ENCODE results near the gene POLR3GL. TPM values are rescaled to one million over a fixed set of nuclear protein-coding genes. Genes with fewer than 3 reads are reported as not detected.

Gene POLR3GL
- total RNA-seq, 1 experiment from 2014 or later: 9.9 TPM

DNA sequence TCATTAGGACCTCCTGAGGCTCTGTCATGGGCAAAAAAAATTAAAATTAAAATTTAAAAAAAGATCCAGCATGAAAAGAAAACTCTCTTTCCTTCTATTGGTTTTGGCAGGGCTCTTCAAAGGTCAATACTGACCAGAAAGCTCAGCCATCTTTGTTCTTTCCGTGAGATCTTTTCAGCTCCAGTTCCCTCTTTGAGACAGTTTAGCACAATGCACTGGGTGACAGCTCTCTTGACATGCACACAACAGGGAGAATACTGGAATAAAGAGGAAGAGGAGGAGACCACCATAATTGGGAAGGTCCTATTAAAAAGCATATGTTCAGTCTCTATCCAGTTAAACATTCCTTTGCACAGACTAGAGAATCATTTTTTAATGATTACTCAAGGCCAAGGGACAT, 13.0 kb upstream of the POLR3GL start:
- no peaks in the 10 kb centered on the region for H3K9me3 Mint-ChIP-seq (ENCODE audit: low read depth, unreplicated experiment)
- no peaks in the 10 kb centered on the region for H3K36me3 Mint-ChIP-seq (ENCODE audit: insufficient read depth, unreplicated experiment)
- intact Hi-C loops (cut with micrococcal nuclease; ENCODE audit: unreplicated experiment): no loop called here
- TF ChIP-seq, protein P1, sequence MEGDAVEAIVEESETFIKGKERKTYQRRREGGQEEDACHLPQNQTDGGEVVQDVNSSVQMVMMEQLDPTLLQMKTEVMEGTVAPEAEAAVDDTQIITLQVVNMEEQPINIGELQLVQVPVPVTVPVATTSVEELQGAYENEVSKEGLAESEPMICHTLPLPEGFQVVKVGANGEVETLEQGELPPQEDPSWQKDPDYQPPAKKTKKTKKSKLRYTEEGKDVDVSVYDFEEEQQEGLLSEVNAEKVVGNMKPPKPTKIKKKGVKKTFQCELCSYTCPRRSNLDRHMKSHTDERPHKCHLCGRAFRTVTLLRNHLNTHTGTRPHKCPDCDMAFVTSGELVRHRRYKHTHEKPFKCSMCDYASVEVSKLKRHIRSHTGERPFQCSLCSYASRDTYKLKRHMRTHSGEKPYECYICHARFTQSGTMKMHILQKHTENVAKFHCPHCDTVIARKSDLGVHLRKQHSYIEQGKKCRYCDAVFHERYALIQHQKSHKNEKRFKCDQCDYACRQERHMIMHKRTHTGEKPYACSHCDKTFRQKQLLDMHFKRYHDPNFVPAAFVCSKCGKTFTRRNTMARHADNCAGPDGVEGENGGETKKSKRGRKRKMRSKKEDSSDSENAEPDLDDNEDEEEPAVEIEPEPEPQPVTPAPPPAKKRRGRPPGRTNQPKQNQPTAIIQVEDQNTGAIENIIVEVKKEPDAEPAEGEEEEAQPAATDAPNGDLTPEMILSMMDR (IDR thresholded peaks at IDR 0.05; ENCODE audit: unreplicated experiment): no peak
- no peak overlapping the region for H3K27ac Mint-ChIP-seq (ENCODE audit: unreplicated experiment)
- CTCF ChIA-PET: no interaction called here
- H3K4me3 Mint-ChIP-seq (ENCODE audit: low read depth, unreplicated experiment): no peak overlapping the region
- no peak for DNase-seq
- H3K27me3 Mint-ChIP-seq (ENCODE audit: unreplicated experiment): peaks cover 23% of the 10 kb centered on the region
- BruUV-seq (replicated peaks): no TSS peak
- no peaks in the 10 kb centered on the region for H3K4me1 Mint-ChIP-seq (ENCODE audit: low read depth, unreplicated experiment)

DNA sequence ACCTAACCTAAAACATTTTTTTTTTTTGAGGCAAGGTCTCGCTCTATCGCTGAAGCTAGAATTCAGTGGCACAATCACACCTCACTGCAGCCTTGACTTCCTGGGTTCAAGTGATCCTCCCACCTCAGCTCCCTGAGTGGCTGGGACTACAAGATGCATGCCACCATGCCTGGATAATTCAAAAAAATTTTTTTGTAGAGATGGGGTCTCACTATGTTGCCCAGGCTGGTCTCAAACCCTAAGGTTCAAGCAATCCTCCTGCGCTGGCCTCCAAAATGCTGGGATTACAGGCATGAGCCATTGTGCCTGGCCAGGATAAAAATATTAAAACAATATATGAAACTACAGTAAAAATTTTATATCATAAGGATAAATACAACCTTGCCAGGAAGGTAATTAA, 11.6 kb upstream of the POLR3GL start:
- H3K36me3 Mint-ChIP-seq (ENCODE audit: insufficient read depth, unreplicated experiment): peaks cover 10% of the 10 kb centered on the region
- no peak overlapping the region for H3K4me3 Mint-ChIP-seq (ENCODE audit: low read depth, unreplicated experiment)
- H3K9me3 Mint-ChIP-seq (ENCODE audit: low read depth, unreplicated experiment): no peaks in the 10 kb centered on the region
- no peak for DNase-seq
- CTCF ChIA-PET: no interaction called here
- BruUV-seq (replicated peaks): no TSS peak
- intact Hi-C loops (cut with micrococcal nuclease; ENCODE audit: unreplicated experiment): no loop called here
- peaks cover 37% of the 10 kb centered on the region for H3K27me3 Mint-ChIP-seq (ENCODE audit: unreplicated experiment)
- TF ChIP-seq, protein P1 (IDR thresholded peaks at IDR 0.05; ENCODE audit: unreplicated experiment): no peak
- no peak overlapping the region for H3K27ac Mint-ChIP-seq (ENCODE audit: unreplicated experiment)
- H3K4me1 Mint-ChIP-seq (ENCODE audit: low read depth, unreplicated experiment): peaks cover 12% of the 10 kb centered on the region

DNA sequence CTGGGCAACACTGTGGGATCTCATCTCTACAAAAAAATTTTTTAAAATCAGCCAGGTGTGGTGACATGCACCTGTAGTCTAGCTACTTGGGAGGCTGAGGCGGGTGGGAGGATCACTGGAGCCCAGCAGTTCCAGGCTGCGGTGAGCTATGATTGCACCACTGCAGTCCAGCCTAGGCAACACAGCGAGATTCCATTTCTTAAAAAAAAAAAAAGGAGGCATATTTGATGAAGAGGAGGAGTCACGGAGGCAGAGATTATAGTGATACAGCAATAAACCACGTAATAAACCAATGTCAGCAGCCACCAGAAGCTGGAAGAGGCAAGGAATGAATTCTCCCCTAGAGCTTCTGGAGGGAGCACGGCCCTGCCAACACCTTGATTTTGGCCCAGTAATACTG, 10.6 kb upstream of the POLR3GL start:
- Mint-ChIP-seq H3K27ac (ENCODE audit: unreplicated experiment) (no peak overlapping the region), H3K36me3 (ENCODE audit: insufficient read depth, unreplicated experiment) (peaks cover 14% of the 10 kb centered on the region), H3K27me3 (ENCODE audit: unreplicated experiment) (peaks cover 45% of the 10 kb centered on the region), H3K4me3 (ENCODE audit: low read depth, unreplicated experiment) (no peak overlapping the region), H3K4me1 (ENCODE audit: low read depth, unreplicated experiment) (peaks cover 19% of the 10 kb centered on the region), H3K9me3 (ENCODE audit: low read depth, unreplicated experiment) (no peaks in the 10 kb centered on the region)
- intact Hi-C loops (cut with micrococcal nuclease; ENCODE audit: unreplicated experiment): no loop called here
- TF ChIP-seq, protein P1 (IDR thresholded peaks at IDR 0.05; ENCODE audit: unreplicated experiment): no peak
- DNase-seq: no peak
- CTCF ChIA-PET: interaction anchor here (0.6 kb wide), 1 partner anchor 254 kb away, joined by 3 read pairs; no protein-coding TSS in a partner anchor
- BruUV-seq (replicated peaks): no TSS peak

DNA sequence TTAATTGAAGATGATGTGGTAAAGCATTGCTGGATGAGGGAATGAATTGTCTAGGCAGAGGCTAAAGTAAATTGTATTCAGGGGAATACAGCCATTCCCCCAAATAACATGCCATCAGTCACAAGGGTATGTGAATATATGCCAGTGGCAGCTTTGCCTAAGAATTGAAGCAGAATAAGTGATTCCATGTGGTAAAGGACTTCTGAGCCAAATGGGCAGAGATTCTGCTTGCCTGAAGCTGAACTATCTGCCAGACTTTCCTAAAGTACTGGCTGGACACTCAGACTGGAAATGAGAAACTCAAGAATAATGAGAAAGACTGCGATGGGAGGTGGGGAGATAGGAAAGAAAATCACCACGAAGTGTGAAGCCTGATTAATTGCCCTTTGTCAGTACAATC, 9.1 kb upstream of the POLR3GL start:
- Mint-ChIP-seq H3K4me1 (ENCODE audit: low read depth, unreplicated experiment) (peaks cover 19% of the 10 kb centered on the region), H3K36me3 (ENCODE audit: insufficient read depth, unreplicated experiment) (peaks cover 14% of the 10 kb centered on the region), H3K27me3 (ENCODE audit: unreplicated experiment) (peaks cover 61% of the 10 kb centered on the region), H3K27ac (ENCODE audit: unreplicated experiment) (no peak overlapping the region), H3K9me3 (ENCODE audit: low read depth, unreplicated experiment) (no peaks in the 10 kb centered on the region), H3K4me3 (ENCODE audit: low read depth, unreplicated experiment) (no peak overlapping the region)
- intact Hi-C loops (cut with micrococcal nuclease; ENCODE audit: unreplicated experiment): no loop called here
- TF ChIP-seq, protein P1 (IDR thresholded peaks at IDR 0.05; ENCODE audit: unreplicated experiment): no peak
- CTCF ChIA-PET: no interaction called here
- no peak for DNase-seq
- BruUV-seq (replicated peaks): no TSS peak
